Retinal pigment epithelial cell (primary cell): ENCODE data around the gene ABTB1.

Experiments
- DNase-seq: peaks from one replicate; pipeline ENCODE4 v3.0.0-alpha.2; 2010; ENCODE audit warnings: low read depth
- H3K4me3 ChIP-seq: 2 replicates; pipeline ENCODE4 v1.5.1; 2011; ENCODE audit warnings: mild to moderate bottlenecking, low read length, control low read depth, moderate library complexity
- TF ChIP-seq, protein P1 (sequence below): conservative IDR thresholded peaks from 2 replicates; pipeline ENCODE4 v1.5.1; 2011; ENCODE audit warnings: low read depth, low read length, control low read depth, inconsistent platforms

ABTB1 gene

DNA sequence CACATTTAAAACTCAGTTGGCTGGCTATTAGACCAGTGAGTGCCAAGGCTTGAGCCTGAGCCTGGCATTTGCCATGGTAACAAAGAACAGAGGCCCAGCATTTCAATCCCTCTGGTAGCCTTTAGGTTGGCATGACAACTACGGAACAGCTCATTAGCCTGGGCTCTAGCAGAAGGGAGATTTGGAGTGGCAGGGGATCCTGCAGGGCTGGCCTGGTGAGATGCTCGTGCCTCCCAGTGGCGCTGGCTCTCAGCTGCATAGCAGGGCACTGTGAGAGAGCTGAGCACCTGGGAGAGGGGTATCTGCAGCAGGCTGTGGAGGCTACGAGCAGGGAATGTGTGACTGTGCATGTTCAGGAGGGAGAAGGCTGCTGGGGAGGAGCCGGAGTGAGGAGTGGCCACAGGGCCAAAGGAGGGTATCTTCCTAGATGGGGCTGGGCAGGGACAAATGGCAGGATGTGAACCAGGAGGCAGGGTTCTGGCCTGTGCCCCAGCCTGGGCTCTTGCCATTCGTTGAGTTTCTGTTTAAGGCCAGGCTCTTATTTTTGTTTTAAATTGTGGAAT lies 5.6 kb upstream of the ABTB1 start:
- DNase-seq = no peak
- H3K4me3 ChIP-seq = no peak overlapping the region
- TF ChIP-seq, protein P1, sequence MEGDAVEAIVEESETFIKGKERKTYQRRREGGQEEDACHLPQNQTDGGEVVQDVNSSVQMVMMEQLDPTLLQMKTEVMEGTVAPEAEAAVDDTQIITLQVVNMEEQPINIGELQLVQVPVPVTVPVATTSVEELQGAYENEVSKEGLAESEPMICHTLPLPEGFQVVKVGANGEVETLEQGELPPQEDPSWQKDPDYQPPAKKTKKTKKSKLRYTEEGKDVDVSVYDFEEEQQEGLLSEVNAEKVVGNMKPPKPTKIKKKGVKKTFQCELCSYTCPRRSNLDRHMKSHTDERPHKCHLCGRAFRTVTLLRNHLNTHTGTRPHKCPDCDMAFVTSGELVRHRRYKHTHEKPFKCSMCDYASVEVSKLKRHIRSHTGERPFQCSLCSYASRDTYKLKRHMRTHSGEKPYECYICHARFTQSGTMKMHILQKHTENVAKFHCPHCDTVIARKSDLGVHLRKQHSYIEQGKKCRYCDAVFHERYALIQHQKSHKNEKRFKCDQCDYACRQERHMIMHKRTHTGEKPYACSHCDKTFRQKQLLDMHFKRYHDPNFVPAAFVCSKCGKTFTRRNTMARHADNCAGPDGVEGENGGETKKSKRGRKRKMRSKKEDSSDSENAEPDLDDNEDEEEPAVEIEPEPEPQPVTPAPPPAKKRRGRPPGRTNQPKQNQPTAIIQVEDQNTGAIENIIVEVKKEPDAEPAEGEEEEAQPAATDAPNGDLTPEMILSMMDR = no peak

DNA sequence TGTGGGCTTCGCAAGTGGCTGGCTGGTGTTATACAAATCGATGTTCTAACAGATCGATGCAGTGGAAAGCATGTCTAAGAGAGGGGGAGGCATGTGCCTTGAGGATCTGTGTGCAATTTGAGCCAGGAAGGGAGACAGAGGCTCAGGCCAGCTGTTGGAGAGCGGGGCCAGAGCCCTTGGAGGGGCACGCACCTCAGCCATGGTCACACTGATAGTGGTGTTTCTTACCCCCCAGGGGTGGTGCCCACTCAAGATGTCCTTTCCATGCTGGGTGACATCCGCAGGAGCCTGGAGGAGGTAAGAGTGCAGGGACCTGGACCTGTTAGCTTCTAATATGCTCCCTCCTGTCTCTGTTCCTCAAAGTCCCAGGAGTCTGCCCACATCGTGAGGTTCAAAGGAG lies 3.8 kb upstream of the ABTB1 start:
- TF ChIP-seq, protein P1 = no peak
- no peak overlapping the region for H3K4me3 ChIP-seq
- DNase-seq = no peak

DNA sequence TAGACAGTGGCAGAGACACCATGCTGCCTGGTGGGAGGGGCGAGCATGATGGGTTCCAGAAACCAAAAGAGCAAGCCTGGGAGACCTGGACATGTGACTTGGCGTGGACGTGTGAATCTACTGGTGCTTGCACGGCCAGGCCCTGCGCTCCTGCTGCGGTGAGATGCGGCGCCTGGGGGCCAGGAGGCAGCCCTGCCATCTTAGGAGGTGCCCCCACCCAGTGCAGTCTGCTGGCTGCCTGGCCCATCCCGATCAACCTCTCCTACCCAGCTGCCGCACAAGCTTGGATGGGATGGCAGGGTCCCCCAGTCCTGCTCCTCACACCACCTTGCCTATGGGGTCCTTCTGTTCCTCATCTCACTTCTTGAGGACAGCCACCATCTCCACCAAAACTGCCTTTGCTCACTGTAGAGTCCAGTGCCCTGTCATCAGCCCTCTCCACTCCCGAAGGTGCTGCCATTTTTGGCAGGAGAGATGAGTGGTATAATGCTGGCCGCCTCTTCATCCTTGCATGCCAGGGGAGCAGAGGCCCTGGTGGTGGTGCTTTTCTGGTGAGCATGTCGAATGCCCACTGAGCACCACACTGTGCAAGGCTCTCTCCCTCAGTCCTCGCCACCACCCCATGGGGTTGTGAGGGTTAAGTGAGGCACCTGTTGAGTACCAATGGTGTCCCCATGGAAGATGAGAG lies 3.1 kb upstream of the ABTB1 start:
- TF ChIP-seq, protein P1 = no peak
- no peak for DNase-seq
- H3K4me3 ChIP-seq = no peak overlapping the region

DNA sequence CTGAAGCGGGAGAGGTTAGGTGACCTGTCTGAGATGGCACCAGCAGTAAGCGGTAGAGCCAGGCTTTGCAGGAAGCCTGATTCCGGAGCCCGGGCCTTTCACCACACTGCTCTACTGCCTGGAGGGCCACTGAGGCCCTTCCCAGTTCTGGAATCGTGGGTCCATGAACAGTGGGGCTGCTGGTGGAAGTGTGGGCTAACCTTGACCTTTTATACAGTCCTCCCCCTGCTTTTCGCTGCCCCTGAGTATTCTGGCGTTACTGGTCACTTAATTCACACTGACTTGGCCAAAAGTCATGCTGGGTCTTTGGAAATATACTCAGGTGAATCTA lies 2.6 kb upstream of the ABTB1 start:
- TF ChIP-seq, protein P1 = no peak

DNA sequence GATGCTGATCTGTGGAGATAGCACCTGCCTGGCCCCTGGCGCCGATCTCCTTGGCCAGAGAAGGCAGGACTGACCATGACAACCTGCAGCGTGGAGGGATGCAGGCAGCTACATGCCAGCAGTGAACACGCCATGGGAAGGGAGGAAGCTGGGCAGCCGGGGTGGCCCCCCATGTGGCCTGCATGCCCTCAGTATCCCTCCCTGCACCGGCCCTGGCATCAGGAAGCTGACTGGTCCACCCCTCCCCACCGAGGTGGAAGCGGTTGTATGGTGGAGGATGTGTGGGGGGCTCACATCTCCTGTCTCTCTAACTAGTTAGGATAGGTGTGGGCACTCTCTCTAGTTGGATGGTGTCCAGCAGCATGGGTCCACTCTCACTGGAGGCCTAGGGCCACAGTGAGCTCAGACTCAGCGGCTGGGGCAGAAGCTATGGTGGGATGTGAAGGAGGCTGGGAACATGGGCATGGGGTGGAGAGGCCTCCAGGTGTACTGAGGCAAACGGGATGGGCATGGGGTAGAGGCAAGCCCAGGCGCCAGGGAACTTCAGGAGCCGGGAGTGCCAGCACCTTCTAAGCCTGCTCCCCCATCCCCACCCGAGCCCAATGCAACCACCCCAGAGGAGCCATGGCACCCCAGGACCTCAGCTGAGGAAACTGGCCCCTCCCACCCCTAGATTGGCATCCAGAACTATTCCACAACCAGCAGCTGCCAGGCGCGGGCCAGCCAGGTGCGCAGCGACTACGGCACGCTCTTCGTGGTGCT lies 1.8 kb upstream of the ABTB1 start:
- DNase-seq = no peak
- no peak overlapping the region for H3K4me3 ChIP-seq
- TF ChIP-seq, protein P1 = no peak

More for the DNA sequence above, 2.6 kb upstream of the ABTB1 start:
- no peak for DNase-seq
- H3K4me3 ChIP-seq = no peak overlapping the region

DNA sequence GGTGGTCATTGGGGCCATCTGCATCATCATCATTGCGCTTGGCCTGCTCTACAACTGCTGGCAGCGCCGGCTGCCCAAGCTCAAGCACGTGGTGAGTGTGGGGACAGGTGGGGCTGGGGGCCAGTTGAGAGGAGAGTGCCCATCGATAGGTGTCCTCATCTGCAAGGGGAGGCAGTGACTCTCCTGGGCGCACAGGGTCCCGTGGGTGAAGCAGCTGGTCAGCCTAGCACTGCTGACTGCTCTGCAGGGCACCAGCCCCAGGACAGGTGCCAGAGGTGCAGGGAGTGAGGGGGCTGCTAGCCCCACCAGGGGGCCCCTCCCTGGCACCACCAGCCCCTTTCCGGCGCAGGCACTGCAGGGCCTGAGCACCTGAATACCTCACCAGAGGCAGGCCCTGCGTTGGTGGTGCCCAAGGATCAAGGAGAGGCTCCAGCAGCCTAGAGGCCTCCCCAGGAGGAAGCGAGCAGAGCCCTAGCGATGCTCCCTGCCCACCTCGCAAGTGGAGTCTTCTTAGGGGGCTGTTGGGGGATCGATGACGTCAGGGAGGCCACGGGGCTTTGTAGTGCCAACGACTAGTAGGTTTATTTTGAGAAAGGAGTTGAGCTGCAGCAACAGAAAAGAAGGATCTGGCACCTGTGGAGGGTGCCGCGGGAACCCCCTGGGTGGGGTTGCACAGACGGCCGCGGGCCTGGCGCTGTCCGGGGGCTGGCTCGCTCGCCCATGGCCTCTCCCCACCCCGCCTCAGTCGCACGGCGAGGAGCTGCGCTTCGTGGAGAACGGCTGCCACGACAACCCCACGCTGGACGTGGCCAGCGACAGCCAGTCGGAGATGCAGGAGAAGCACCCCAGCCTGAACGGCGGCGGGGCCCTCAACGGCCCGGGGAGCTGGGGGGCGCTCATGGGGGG lies 976 bp upstream of the ABTB1 start:
- DNase-seq = no peak
- peak overlapping the region; percentile 53 for H3K4me3 ChIP-seq
- TF ChIP-seq, protein P1 = no peak
